Hepatocyte (in vitro differentiated cells): Measurements from ENCODE around the gene EIF2B4. TPM values are rescaled to one million over a fixed set of nuclear protein-coding genes. Genes with fewer than 3 reads are reported as not detected.

Source experiments
- DNase-seq: peaks from one replicate; pipeline ENCODE4 v3.0.0-alpha.2; 2016; ENCODE audit warnings: low spot score
- H2AFZ ChIP-seq: fragments of 200-600 bp; sonication (generic); 2 replicates; pipeline ENCODE4 v1.6.0; 2016; ENCODE audit warnings: antibody characterized with exemption, mild to moderate bottlenecking
- H3K27ac ChIP-seq: fragments of 200-600 bp; sonication (generic); 2 replicates; pipeline ENCODE4 v1.5.1; 2016; ENCODE audit warnings: mild to moderate bottlenecking
- H3K27me3 ChIP-seq: fragments of 200-600 bp; sonication (generic); 2 replicates; pipeline ENCODE4 v1.6.1; 2016
- H3K36me3 ChIP-seq: fragments of 200-600 bp; sonication (generic); replicated peaks from 2 replicates; pipeline ENCODE4 v1.5.1; 2016; ENCODE audit warnings: low read depth; ENCODE audit not compliant: insufficient read depth
- H3K4me1 ChIP-seq: fragments of 200-600 bp; sonication (generic); 2 replicates; pipeline ENCODE4 v1.5.1; 2016; ENCODE audit warnings: mild to moderate bottlenecking, moderate library complexity; ENCODE audit not compliant: insufficient read depth
- H3K4me2 ChIP-seq: fragments of 200-600 bp; sonication (generic); 2 replicates; pipeline ENCODE4 v1.6.0; 2016
- H3K4me3 ChIP-seq: fragments of 200-600 bp; sonication (generic); 2 replicates; pipeline ENCODE4 v1.5.1; 2016; ENCODE audit warnings: mild to moderate bottlenecking
- H3K79me2 ChIP-seq: fragments of 200-600 bp; sonication (generic); 2 replicates; pipeline ENCODE4 v1.6.0; 2017; ENCODE audit warnings: mild to moderate bottlenecking
- H3K9me2 ChIP-seq: fragments of 200-600 bp; sonication (generic); replicated peaks from 2 replicates; pipeline ENCODE4 v1.6.0; 2017; ENCODE audit warnings: mild to moderate bottlenecking; ENCODE audit not compliant: insufficient read depth
- H3K9me3 ChIP-seq: fragments of 200-600 bp; sonication (generic); 2 replicates; pipeline ENCODE4 v1.5.1; 2016; ENCODE audit warnings: low read depth, mild to moderate bottlenecking
- H4K20me1 ChIP-seq: fragments of 200-600 bp; sonication (generic); 2 replicates; pipeline ENCODE4 v1.6.0; 2016; ENCODE audit warnings: mild to moderate bottlenecking; ENCODE audit not compliant: insufficient read depth, poor library complexity, severe bottlenecking
- EZH2 ChIP-seq: fragments of 200-600 bp; sonication (generic); IDR thresholded peaks from 2 replicates; pipeline ENCODE4 v1.6.1; 2016; ENCODE audit warnings: antibody characterized with exemption, mild to moderate bottlenecking, borderline replicate concordance
- EZH2phosphoT487 ChIP-seq: fragments of 200-600 bp; sonication (generic); IDR thresholded peaks from one replicate; pipeline ENCODE4 v1.6.1; 2018; ENCODE audit warnings: antibody characterized with exemption, mild to moderate bottlenecking, low read depth, moderate library complexity; ENCODE audit not compliant: unreplicated experiment, severe bottlenecking
- WGBS: methylation state at CpG from one replicate; pipeline ENCODE4 v1.1.6; 2016; ENCODE audit warnings: low lambda C conversion rate; ENCODE audit errors: missing lambda C conversion rate; 5-methylcytosine and 5-hydroxymethylcytosine counted together
- polyA plus RNA-seq: library from polyadenylated mRNA; unstranded; fragments of >200 nt; fragmentation: Nextera tagmentation; extraction: Ambion mirVana; gene quantifications from 2 replicates; pipeline ENCODE4 v1.2.1, GENCODE V29; 2016
- total RNA-seq: library from RNA; depleted of rRNA; stranded (reverse); fragments of >200 nt; gene quantifications from 2 replicates; pipeline ENCODE4 v1.2.3, GENCODE V29; 2014
- TF ChIP-seq, protein P1 (sequence below): fragments of 200-600 bp; sonication (generic); IDR thresholded peaks from 2 replicates; pipeline ENCODE4 v1.5.1; 2016; ENCODE audit warnings: antibody characterized with exemption, mild to moderate bottlenecking; ENCODE audit not compliant: poor library complexity

EIF2B4 gene
- total and polyA plus RNA-seq, 2 experiments from 2014 or later: 28.7 to 68.7 TPM

DNA sequence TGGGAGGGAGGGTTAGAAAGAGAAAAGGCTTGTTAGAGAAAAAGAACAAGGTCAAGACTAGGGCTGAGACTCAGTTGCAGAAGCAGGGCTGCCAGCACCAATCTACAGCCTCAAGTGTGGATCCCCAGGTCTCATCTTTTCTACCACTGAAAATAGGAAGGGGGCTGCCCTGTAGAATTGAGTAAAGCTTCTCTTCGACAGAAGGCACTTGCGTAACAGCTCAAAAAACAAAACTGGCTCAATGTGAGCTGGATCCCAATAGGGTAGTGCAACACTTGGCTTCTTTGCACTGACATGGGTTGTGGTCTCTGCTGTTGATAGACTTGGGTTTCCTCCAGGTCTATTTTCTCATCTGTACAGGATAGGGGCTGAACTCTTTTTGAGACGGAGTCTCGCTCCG, 45.4 kb downstream of the EIF2B4 start:
- Histone ChIP-seq H2AFZ (no peak overlapping the region), H3K27me3 (no peaks in the 10 kb centered on the region), H3K9me3 (no peaks in the 10 kb centered on the region), H3K36me3 (no peaks in the 10 kb centered on the region), H3K9me2 (no peaks in the 10 kb centered on the region), H3K4me1 (peaks cover 21% of the 10 kb centered on the region), H4K20me1 (no peaks in the 10 kb centered on the region), H3K4me2 (no peak overlapping the region), H3K79me2 (peaks cover 8% of the 10 kb centered on the region), H3K4me3 (no peak overlapping the region), H3K27ac (no peak overlapping the region)
- 95% methylated on average over 5 of the region's 5 CpGs for WGBS
- no peak for TF ChIP-seq EZH2phosphoT487
- no peak for TF ChIP-seq EZH2
- TF ChIP-seq, protein P1, sequence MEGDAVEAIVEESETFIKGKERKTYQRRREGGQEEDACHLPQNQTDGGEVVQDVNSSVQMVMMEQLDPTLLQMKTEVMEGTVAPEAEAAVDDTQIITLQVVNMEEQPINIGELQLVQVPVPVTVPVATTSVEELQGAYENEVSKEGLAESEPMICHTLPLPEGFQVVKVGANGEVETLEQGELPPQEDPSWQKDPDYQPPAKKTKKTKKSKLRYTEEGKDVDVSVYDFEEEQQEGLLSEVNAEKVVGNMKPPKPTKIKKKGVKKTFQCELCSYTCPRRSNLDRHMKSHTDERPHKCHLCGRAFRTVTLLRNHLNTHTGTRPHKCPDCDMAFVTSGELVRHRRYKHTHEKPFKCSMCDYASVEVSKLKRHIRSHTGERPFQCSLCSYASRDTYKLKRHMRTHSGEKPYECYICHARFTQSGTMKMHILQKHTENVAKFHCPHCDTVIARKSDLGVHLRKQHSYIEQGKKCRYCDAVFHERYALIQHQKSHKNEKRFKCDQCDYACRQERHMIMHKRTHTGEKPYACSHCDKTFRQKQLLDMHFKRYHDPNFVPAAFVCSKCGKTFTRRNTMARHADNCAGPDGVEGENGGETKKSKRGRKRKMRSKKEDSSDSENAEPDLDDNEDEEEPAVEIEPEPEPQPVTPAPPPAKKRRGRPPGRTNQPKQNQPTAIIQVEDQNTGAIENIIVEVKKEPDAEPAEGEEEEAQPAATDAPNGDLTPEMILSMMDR: no peak
- no peak for DNase-seq

DNA sequence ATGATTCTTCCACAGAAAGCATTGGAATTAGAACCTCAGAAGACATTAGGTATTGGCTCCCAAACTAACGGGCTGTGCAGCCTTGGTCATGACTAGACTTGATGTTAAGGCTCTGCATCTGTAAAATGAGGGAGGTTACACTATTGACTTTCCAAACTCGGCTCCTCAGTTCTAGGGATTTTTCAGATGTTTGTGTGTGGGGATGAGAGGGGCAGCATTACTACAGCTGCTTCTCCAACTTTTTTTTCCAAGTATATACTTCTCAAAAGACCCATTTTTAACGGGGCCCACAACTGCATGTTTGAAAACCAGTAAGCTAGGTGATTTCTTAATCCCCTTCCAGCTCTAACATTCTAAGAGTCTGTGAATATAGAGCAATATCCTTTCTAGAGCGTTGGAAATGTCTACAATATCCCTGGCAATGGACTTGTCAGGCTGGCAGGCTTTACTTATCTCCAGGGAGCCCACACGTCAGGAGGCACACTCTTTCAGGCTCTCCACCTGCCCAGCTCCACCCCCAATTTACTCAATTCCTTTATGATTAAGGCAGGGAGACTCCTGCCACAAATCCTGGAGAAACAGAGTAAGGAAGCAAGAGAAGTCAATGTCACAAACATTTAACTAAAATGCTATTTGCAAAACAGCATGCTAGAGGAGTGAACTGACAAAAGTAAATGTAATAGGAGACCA, 46.4 kb downstream of the EIF2B4 start:
- TF ChIP-seq EZH2: no peak
- TF ChIP-seq, protein P1: no peak
- TF ChIP-seq EZH2phosphoT487: no peak
- Histone ChIP-seq H3K27me3 (no peaks in the 10 kb centered on the region), H3K4me3 (peak overlapping the region; percentile 86), H3K4me2 (peak overlapping the region; percentile 94), H3K36me3 (no peaks in the 10 kb centered on the region), H3K79me2 (peaks cover 8% of the 10 kb centered on the region), H4K20me1 (no peaks in the 10 kb centered on the region), H2AFZ (peak overlapping the region; percentile 79), H3K27ac (peak overlapping the region; percentile 99), H3K9me2 (no peaks in the 10 kb centered on the region), H3K4me1 (peaks cover 21% of the 10 kb centered on the region), H3K9me3 (no peaks in the 10 kb centered on the region)
- no peak for DNase-seq
- WGBS: 26% methylated on average over 5 of the region's 5 CpGs

DNA sequence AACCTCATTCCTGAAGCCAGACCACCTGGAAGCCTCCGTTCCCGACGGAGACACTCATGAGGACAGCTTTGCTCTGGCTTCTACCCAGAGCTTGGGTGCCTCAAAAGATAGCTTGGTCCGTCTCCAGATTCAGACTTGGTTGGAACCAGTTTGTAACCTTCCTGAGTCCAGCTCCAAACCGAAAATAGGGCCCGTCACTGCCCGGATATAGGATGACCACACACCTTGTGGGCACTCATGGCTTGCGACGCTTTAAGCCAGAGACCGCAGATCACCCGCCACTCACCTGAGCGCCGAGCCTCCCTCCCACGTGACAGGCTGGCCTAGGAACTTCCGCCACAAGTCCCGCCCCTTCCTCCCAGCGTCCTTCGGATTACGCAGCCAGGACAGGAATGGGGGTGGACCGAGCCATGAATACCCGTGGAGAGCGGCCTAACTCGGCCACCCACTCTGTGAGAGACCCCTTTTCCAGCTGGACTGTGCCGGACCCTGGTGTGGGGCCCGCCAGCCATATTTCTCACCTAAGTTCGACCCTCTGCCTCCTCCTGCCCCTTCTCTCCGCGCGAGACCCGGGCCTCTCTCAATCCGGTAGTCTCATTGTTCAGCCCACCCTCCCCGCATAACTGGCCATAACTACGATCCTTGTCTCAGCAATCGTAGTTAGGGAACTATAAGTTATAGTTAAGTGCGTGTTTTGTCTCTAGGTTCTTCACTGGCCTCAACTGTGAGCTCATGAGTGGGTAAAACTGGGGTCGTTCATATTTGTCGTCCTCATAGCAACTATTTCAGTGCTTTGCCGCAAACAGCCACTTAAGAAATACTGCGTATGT, 47.2 kb downstream of the EIF2B4 start, which contains the start of gene MPV17:
Gene MPV17 (minus strand): TSS at position 332 of the 830 bp plus-strand sequence. CDS start 580 bp downstream, outside the sequence.
- TF ChIP-seq, protein P1: no peak
- TF ChIP-seq EZH2phosphoT487 (no peak), EZH2 (no peak)
- peak; percentile 98 for DNase-seq
- 3% methylated on average over 39 of the region's 39 CpGs for WGBS
- Histone ChIP-seq H3K9me3 (no peaks in the 10 kb centered on the region), H3K27me3 (no peaks in the 10 kb centered on the region), H3K4me1 (peaks cover 21% of the 10 kb centered on the region), H3K4me2 (peak within 1 kb of the TSS; percentile 94), H3K9me2 (no peaks in the 10 kb centered on the region), H3K4me3 (peak within 1 kb of the TSS; percentile 86), H2AFZ (peak within 1 kb of the TSS; percentile 79), H3K36me3 (no peaks in the 10 kb centered on the region), H3K79me2 (peaks cover 8% of the 10 kb centered on the region), H4K20me1 (no peaks in the 10 kb centered on the region), H3K27ac (peak within 1 kb of the TSS; percentile 99)
